ENCODE results near the gene BYSL. TPM values are rescaled to one million over a fixed set of nuclear protein-coding genes. Genes with fewer than 3 reads are reported as not detected.

The BYSL gene
- total and polyA plus RNA-seq, 9 of the 15 experiments (the other 6 are each of a cell fraction or from before 2014, with no cell fraction given) = 22.2 to 92.3 (median 53.4) TPM

DNA sequence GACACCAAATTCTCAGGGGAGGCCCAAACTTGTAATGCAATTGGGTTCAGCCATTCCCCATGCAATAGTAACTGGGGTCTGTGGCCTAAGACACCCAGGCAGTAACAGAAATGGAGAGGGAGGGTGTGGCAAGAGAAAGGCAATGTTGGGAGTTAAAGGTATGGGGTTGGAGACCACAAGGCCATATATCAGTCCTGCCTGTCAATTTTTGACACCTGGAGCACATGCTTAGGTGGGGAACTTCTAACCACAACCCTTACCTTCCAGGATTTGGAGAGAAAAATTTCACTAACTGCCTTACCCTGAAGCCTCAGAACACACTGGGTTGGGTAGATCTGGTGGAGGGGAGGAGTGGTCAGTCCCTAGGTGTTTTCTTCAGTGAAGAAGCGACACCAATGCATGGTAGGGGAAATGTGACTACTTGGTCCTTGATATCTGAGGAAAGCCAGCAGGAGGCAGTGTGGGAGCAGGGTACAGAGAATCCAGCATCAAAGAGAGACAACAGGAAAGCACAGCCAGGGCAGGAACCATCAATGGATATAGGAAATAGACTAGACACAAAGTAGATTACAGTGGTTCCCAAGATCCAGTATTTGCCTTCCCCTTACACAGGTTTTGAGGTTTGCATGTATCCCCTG, 19.3 kb upstream of the BYSL start (continued):
- TF ChIP-seq, protein P1, sequence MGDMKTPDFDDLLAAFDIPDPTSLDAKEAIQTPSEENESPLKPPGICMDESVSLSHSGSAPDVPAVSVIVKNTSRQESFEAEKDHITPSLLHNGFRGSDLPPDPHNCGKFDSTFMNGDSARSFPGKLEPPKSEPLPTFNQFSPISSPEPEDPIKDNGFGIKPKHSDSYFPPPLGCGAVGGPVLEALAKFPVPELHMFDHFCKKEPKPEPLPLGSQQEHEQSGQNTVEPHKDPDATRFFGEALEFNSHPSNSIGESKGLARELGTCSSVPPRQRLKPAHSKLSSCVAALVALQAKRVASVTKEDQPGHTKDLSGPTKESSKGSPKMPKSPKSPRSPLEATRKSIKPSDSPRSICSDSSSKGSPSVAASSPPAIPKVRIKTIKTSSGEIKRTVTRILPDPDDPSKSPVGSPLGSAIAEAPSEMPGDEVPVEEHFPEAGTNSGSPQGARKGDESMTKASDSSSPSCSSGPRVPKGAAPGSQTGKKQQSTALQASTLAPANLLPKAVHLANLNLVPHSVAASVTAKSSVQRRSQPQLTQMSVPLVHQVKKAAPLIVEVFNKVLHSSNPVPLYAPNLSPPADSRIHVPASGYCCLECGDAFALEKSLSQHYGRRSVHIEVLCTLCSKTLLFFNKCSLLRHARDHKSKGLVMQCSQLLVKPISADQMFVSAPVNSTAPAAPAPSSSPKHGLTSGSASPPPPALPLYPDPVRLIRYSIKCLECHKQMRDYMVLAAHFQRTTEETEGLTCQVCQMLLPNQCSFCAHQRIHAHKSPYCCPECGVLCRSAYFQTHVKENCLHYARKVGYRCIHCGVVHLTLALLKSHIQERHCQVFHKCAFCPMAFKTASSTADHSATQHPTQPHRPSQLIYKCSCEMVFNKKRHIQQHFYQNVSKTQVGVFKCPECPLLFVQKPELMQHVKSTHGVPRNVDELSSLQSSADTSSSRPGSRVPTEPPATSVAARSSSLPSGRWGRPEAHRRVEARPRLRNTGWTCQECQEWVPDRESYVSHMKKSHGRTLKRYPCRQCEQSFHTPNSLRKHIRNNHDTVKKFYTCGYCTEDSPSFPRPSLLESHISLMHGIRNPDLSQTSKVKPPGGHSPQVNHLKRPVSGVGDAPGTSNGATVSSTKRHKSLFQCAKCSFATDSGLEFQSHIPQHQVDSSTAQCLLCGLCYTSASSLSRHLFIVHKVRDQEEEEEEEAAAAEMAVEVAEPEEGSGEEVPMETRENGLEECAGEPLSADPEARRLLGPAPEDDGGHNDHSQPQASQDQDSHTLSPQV (IDR thresholded peaks at IDR 0.05) = peak; percentile 30; the same call in 1 of the 2 replicates
- no peak for TF ChIP-seq ZNF695 (CRISPR knock-in tag; IDR thresholded peaks at IDR 0.05)
- no peak for TF ChIP-seq BRCA1 (IDR thresholded peaks at IDR 0.05)
- TF ChIP-seq BRCA1 (CRISPR knock-in tag; IDR thresholded peaks at IDR 0.05) = no peak
- TF ChIP-seq, protein P2, sequence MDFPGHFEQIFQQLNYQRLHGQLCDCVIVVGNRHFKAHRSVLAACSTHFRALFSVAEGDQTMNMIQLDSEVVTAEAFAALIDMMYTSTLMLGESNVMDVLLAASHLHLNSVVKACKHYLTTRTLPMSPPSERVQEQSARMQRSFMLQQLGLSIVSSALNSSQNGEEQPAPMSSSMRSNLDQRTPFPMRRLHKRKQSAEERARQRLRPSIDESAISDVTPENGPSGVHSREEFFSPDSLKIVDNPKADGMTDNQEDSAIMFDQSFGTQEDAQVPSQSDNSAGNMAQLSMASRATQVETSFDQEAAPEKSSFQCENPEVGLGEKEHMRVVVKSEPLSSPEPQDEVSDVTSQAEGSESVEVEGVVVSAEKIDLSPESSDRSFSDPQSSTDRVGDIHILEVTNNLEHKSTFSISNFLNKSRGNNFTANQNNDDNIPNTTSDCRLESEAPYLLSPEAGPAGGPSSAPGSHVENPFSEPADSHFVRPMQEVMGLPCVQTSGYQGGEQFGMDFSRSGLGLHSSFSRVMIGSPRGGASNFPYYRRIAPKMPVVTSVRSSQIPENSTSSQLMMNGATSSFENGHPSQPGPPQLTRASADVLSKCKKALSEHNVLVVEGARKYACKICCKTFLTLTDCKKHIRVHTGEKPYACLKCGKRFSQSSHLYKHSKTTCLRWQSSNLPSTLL (IDR thresholded peaks at IDR 0.05) = no peak
- TF ChIP-seq BRF1 (IDR thresholded peaks at IDR 0.05; ENCODE audit: borderline replicate concordance, extremely low read depth, insufficient read length) = no peak
- TF ChIP-seq, protein P3, sequence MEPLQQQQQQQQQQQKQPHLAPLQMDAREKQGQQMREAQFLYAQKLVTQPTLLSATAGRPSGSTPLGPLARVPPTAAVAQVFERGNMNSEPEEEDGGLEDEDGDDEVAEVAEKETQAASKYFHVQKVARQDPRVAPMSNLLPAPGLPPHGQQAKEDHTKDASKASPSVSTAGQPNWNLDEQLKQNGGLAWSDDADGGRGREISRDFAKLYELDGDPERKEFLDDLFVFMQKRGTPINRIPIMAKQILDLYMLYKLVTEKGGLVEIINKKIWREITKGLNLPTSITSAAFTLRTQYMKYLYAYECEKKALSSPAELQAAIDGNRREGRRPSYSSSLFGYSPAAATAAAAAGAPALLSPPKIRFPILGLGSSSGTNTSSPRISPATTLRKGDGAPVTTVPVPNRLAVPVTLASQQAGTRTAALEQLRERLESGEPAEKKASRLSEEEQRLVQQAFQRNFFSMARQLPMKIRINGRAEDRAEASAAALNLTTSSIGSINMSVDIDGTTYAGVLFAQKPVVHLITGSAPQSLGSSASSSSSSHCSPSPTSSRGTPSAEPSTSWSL (CRISPR knock-in tag; IDR thresholded peaks at IDR 0.05; ENCODE audit: borderline replicate concordance) = no peak
- TF ChIP-seq, protein P4, sequence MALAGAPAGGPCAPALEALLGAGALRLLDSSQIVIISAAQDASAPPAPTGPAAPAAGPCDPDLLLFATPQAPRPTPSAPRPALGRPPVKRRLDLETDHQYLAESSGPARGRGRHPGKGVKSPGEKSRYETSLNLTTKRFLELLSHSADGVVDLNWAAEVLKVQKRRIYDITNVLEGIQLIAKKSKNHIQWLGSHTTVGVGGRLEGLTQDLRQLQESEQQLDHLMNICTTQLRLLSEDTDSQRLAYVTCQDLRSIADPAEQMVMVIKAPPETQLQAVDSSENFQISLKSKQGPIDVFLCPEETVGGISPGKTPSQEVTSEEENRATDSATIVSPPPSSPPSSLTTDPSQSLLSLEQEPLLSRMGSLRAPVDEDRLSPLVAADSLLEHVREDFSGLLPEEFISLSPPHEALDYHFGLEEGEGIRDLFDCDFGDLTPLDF (CRISPR knock-in tag; IDR thresholded peaks at IDR 0.05) = no peak; the same call in 1 of the 2 replicates
- no peak for TF ChIP-seq CEBPG (CRISPR knock-in tag; IDR thresholded peaks at IDR 0.05)
- no peak for TF ChIP-seq CEBPG (tag; conservative IDR thresholded peaks at IDR 0.05 in 1 of 2, IDR thresholded peaks at IDR 0.05 in 1 of 2)
- TF ChIP-seq, protein P5, sequence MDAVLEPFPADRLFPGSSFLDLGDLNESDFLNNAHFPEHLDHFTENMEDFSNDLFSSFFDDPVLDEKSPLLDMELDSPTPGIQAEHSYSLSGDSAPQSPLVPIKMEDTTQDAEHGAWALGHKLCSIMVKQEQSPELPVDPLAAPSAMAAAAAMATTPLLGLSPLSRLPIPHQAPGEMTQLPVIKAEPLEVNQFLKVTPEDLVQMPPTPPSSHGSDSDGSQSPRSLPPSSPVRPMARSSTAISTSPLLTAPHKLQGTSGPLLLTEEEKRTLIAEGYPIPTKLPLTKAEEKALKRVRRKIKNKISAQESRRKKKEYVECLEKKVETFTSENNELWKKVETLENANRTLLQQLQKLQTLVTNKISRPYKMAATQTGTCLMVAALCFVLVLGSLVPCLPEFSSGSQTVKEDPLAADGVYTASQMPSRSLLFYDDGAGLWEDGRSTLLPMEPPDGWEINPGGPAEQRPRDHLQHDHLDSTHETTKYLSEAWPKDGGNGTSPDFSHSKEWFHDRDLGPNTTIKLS (IDR thresholded peaks at IDR 0.05; ENCODE audit: borderline replicate concordance, low read depth) = no peak
- TF ChIP-seq NCOA2 (IDR thresholded peaks at IDR 0.05; ENCODE audit: partially characterized antibody in 2 of 2) = no peak
- no peak for TF ChIP-seq KDM5B (IDR thresholded peaks at IDR 0.05; ENCODE audit: insufficient replicate concordance, low read depth, low read length)
